G401.6 (cell line): ENCODE measurements around the gene INF2.
"Not testable (repeated sequence)": the region's sequence is repeated elsewhere in the genome, so short reads cannot be mapped to it uniquely, and the experiment has no call there.

Experiments
- FAIRE-seq: peaks from 2 replicates; lab custom pipeline; 2012; peaks lifted over from hg19 to GRCh38; lab: Jason Lieb, UNC

The INF2 gene

DNA sequence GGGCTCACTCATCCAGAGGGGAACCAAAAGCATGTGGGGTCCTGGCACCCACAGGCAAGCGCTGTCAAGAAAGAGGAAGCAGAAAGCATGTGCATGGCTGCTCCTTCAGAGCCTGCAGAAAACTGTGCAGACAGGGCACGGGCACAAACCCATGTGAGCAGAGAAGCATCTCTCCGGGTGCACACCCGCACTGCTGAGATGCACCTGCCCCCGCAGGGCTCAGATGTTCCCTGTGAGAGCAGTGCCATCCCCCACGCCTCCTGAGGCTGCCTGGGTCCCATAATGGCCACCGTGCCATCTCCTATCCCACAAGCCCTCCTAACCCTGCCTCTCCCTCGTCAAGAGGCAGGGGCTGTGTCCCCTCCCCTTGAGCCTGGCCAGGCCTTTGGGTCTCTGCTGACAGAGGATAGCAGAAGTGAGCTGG lies 32.3 kb upstream of the INF2 start:
- no peak for FAIRE-seq

DNA sequence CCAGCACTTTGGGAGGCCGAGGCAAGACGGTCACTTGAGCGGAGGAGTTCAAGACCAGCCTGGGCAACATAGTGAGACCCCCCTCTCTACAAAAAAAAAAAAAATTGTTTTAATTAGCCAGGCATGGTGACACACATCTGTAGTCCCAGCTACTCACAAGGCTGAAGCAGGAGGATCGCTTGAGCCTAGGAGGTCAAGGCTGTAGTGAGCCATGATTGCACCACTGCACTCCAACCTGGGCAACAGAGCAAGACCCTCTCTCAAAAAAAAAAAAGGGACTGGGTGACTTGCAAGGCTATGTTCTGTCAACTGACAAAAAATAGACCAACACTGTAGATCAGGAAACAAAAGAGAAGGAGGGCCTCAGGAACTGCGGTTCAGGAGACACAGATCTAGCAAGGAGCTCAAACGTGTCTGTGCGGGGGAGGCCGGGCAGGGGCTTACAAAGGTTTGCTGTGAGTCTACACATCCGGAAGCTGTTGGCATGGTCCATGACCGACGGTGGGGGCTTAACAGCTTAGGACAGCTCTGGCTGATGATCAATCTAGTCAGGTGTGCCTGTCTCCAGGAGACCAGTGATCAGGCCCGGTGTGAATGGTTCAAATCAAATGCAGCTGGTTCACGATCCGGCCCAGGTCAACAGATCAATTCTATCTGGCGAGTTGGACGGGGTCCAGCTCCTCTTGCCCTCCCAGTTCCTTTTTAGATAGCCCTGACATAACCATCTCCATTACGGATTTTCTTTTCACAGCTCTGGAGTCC lies 31.7 kb upstream of the INF2 start:
- no peak for FAIRE-seq

DNA sequence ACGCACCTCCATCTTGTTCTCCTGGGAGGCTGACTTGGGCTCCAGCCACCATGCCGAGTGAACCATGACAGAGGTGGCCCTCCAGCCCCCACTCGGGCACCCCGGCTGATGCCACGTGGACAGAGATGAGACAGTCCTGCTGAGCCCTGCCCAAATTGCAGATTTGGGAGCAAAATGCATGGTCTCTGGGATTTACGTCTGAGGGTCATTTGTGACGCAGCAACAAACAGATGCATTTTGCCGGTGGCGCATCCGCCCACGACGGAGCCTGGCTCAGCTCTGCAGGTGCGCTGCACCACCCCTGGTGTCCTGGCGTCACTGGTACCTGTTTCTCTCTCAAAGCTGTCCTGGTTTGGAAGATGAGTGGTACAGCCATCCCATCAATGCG lies 31.1 kb upstream of the INF2 start:
- no peak for FAIRE-seq

DNA sequence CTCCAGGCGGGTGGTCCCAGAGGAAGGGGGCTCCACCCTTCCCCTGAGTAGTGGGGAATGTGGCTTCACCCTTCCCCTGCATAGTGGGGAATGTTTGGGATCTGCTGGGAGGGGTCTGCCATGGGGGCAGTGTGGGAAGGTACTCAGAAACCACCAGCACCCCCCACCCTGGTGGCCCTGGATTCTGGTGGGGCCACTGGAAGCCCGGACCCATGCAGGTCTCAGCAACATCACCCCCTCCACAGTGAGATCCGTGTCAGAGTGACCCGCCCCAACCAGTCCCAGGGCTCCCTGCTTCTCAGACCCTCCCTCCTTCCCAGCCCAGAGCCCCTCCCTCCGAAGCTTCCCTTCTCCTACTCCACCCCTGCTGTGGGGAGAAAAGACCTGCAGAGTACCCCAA lies 30.3 kb upstream of the INF2 start:
- no peak for FAIRE-seq

DNA sequence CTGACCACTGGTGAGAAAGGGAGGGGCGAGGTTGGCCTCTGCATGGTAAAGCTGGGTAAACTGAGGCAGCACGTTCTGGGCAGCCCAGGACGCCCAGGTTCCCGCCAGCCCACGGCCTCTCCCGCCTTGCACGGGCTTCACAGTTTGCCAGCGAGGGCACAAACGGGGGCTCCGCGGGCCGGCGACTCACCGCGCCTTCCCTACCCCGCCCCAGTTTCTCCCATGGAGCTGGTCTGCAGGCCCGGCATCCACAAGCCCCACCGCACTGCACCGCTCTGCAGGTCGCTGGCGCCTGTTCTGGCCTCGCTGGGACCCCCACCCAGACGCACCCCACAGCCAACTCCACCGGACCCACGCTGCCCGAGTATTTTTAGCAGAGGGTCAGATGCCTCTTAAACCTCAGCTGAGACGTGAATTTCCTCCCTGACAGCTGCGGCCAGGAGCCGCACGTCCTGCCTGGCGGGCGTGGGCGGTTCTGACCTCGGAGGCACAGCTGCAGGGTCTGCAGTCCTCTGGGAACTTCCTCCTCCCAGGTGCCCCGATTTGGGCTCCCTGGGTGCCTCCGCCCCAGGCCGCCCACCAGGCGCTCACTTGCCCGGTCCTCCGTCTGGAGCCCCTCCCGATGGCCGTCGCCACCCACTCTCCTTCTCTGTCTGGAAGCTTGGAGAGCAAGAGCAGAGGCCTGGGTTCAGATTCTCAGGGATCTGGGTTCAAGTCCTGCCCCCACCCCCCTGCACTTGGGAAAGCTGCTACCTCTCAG lies 29.5 kb upstream of the INF2 start:
- no peak for FAIRE-seq

DNA sequence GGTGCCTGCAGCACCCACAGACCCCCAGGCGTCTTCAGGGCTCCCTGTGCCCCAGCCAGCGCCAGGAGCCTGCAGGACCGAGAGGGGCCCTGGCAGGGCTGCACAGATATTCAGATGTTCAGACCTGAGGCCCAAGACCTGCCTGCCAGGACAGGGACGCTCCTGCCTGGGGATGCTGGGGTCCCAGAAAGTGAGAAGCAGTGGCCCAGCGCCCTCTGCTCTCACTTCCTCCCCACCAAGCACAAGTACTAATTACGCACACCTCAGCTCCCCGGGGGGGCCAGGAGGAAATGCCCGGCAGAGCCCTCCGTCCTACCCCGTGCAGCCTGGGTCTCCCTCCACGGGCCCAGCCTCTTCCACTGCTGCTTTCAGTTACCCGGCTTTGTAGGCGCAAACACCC lies 28.8 kb upstream of the INF2 start:
- FAIRE-seq, result no peak

DNA sequence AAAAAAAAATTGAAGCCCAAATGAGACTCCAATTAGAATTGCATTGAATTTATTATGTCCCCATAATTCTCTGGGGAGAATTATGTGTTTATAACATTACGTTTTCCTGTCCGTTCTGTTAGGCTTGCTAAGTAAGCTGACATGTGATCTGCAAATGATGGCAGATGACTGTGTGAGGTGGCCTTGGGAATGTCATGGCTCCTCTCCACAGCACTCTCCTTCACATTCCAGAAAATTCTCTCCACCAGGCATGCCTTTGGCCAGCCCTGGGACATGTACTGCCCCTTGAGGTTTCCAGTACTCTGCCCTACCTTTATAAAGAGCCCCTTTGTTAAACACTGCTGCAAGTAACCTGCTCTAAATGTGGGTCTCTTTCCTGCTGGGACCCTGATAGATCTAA lies 28.3 kb upstream of the INF2 start:
- FAIRE-seq, result no peak

DNA sequence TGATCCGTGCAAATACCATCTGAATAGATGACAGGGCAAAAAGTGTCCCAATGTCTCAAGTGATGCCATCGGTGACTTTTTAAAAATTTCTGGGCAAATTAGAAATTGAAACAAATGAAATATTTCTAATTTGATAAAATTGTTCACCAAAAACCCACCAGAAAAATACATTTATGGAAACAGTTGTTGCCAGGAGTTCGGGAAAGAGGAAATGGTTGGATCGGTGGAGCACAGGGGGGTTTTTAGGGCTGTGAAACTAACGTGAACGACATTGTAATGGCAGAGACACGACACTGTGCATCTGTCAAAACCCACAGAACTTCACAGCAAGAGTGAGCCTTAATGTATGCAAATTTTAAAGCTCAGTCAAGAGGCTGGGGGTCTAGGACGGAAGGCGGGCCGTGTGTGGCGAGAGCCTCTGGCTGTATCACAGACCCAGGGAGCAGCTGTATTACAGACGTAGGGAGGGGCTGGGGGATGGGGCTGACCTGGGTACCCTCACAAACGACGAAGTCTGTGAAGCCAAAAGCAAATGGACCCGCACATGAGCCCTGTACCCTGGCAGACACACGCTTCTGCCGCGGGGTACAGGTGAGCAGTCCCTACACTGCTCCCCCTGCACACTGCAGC lies 27.8 kb upstream of the INF2 start:
- not testable (repeated sequence) for FAIRE-seq

DNA sequence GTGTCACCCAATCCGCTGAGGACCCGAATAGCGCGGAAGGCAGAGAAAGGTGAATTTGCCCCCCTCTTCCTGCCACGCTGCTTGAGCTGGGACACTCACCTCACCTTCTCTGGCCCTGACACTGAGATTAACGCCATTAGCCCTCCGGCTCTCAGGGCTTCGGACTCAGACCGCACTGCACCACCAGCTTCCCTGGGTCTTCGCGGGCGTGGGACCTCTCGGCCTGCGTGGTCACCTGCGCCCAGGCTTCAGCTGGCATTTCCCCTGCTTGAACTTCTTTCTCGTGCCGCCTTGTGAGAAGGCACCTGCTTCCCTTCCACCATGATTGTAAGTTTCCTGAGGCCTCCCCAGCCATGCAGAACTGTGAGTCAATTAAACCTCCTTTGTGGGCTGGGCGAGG lies 26.9 kb upstream of the INF2 start:
- not testable (repeated sequence) for FAIRE-seq

DNA sequence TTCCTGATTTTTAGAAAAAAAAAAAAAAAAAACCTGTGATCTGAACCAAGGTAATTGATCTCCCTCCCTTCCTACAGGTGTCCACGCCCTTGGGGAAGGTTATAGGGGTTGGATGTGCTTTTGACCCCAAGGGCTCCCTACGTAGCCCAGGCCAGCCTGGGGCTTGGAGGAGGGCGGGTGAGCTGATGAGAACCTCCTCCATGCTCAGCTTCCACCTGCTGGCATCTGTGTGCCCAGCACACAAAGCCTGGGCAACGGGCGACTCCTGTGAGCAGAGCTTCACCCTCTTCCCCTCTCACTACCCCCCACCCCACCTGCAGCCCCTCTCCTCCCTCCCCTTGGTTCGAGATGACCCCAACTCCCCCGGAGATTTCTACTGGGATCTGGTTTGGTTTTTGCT lies 25.3 kb upstream of the INF2 start:
- FAIRE-seq, result no peak

DNA sequence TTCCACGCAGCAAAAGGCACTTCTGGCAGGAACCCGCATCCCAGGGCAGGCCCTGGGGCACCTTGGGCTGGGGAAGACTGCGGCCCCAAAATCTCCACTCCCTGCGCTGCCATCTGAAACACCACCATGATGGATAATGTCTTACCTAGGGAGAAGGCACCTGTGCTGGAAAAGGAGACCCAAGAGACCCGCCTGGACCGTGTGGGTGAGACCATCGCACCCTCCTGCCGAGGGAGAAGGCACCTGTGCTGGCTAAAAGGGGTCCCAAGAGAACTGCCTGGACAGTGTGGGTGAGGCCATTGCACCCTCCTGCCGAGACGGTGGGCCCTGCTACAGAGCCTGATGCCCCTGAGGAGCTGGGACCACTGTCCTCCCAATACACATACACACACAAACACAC lies 24.8 kb upstream of the INF2 start:
- FAIRE-seq, result no peak

DNA sequence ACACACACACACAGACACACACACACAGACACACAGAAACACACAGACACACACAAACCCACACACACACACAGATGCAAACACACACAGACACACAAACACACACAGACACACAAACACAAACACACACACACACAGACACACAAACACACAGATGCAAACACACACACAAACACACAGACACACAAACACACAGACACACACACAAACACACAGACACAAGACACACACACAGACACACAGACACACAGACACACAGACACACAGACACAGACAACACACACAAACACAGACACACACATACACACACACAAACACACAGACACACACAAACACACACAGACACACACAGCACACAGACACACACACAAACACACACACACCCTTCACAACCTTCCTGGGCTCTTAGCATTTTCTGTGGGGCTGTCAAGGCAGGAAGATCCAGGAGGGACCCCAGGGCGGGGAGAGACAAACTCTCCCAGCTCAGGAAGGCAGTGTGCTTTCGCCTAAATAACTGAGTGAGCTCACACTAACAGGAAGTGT lies 24.2 kb upstream of the INF2 start:
- FAIRE-seq, result no peak

DNA sequence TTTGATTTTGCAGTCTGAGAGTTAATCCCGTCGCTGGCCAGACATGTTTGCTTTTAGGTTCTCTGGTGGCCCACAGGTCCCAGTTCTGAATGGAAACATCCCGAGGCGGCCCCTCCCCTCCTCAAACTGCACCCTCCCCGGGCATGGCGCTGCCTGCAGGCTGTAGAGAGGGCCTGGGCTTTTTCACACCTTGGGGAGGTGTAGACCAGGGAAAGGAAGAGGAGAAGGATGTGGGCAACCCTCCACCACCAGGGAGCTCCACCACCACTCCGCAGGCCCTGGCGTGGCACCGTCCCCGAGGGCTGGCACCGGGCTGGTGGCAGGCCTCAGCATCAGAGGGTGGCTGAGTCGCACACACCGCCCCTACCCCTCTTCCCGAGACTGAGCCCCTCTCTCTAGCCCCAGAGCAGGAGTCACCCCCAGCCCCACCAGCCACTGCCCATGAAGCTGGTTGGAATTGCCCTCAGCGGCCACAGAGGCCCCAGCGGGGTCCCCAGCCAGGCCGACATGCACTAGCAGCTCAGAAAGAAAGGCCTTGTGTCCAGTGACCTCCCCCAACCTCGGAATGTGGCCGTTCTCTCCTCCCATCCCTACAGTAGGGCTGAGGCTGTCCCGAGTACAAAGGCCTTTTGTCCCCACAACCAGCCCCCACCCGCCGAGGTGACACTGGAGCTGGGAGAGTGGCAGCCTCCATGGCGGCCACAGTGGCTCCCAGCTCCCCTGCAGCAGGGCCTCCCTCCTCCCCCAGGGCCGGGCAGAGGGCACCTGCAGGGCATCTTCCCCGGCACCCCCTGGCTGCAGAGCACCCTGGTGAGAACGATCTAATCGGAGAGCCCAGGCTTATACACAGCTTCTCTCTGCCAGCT lies 23.5 kb upstream of the INF2 start:
- no peak for FAIRE-seq

DNA sequence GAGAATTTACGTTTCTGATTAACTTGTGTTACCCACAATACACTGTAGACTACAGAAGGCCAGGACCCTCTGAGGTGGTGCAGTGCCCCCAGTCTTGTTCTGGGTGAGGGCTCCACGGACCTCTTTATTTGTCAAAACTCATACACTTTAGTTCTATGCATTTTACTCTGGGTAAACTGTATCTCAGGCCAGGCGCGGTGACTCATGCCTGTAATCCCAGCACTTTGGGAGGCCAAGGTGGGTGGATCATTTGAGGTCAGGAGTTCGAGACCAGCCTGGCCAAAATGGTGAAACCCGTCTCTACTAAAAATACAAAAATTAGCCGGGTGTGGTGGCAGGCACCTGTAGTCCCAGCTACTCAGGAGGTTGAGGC lies 22.9 kb upstream of the INF2 start:
- FAIRE-seq, result not testable (repeated sequence)

DNA sequence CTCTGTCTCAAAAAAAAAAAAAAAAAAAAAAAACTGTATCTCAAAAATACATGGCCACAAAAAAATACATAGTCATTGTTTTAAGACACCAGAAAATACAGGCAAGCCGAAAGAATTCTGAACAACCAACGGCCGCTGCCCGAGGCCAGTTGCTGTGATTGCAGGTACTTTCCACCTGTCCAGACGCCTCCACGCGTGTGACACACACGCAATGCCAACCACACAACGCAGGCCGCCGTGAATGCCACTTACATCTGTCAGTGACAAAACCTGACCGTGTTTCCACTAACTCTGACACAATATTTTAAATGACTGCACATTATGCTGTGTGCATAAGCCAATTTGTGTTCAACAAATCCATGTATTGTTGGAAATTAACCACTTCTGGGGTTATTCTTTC lies 22.4 kb upstream of the INF2 start:
- FAIRE-seq, result no peak

DNA sequence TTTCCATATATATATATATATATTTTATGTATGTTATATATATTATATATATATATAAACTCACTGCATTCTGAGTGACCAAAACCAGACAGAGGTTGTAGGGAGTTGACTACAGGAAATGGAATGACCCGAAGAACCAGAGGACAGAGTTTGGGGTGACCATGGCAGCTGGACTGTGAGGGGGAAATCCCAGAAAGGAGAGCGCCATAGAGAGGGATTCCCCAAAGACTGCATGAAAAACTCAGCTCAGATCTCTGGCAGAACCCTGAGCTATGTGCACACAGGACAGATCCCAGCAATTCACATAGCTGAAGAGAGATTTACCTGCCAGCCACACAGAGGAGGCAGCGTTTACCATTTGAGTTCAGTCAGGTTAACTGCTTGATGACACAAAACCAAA lies 19.7 kb upstream of the INF2 start:
- no peak for FAIRE-seq

DNA sequence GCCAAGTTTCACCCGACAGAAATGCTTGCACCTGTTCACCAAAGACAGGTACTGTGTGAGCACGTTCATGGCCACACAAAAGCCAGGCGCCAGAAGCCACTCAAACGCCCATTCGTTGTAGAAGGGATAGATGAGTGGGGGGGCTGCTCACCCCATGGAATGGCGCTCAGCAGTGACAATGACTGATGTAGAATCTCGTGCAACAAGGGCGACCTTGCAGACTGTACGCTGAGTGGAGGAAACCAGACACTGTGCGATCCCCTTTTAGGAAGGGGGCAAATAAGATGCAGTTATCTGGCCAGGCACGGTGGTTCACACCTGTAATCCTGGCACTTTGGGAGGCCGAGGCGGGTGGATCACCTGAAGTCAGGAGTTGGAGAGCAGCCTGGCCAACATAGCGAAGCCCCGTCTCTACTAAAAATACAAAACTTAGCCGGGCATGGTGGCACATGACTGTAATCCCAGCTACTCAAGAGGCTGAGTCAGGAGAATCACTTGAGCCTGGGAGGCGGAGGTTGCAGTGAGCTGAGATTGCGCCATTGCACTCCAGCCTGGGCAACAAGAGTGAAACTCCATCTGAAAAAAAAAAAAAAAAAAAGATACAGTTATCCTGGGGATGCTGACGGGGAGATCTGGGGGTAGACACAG lies 18.0 kb upstream of the INF2 start:
- FAIRE-seq, result not testable (repeated sequence)

DNA sequence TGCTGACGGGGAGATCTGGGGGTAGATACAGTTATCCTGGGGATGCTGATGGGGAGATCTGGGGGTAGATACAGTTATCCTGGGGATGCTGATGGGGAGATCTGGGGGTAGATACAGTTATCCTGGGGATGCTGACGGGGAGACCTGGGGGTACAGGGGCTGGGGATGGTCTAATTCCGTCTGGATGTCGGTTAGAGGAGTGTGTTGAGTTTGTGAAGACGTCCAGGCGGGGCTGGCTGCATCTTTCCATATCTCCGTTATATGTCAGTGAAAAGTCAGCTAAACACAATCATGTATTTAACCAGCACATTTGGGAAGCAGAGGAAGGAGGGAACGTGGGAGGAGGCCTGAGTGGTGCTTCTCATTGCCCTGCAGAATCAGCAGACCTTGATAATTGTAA lies 17.3 kb upstream of the INF2 start:
- not testable (repeated sequence) for FAIRE-seq

DNA sequence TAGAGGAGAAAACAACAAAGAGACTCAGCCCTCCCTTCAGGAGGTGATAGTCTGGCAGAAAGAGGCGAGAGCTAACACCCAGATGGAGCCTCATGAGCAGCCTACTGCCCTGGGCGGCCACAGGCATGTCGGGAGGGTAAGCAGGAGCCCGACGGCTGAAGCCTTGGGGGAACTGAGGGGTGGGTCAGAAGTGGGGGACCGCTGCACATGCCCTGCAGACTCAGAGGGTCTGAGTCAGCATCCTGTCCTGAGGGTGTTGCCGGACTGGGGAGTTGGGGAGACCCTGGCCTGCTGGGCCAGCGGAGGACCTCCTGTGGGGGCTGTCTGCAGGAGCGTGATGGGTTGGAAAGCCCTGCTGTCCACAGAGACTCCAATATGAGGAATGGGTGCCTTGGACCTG lies 15.9 kb upstream of the INF2 start:
- no peak for FAIRE-seq

DNA sequence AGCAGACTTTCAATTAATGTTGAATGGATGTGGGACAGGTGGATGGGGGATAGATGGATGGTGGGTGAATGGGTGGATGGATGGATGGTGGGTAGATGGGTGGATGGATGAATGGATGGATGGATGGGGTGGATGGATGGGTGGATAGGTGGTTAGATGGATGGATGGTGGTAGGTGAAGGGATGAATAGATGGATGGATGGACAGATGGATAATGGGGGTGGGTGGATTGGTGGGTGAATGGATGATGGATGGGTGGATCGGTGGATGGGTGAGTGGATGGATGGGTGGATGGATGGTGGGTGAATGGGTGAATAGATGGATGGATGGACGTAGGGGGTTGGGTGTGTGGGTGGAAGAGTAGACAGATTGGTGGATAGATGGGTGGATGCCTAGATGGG lies 14.0 kb upstream of the INF2 start:
- FAIRE-seq, result no peak

DNA sequence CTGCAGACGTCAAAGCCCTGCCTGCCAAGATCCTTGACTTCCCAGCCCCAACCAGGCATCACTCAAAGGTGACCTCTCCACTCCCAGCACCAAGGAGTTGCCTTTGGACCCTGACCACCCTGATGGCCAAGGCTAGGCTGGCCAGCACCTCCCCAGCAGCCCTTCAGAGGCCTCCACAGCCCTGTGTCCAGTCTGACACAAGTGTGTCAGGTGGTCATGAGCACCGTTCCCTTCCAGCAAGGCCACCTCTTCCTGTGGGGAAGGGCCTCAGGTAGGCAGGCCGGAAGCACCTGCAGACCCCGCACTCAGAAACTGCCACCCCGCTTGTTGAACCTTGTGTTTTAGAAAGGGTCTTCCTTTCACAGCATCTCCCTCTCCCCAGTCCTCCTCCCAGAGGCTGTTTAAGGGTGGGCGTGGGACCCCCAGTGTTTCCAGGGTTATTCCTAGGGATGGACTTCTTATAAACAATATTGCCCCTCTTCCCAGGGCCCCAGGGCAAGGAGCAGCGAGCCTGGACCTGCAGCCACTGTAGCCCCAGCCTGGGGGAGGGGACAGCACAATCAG lies 13.2 kb upstream of the INF2 start:
- FAIRE-seq, result no peak
